Stimulated activated CD4-positive, alpha-beta T cell treated with anti-CD3 and anti-CD28 coated beads, Interleukin-2, amount 100 ng/mL, for 48 hours (primary cell): Measurements from ENCODE around the gene ALDH16A1.
"Not testable (repeated sequence)": the region's sequence is repeated elsewhere in the genome, so short reads cannot be mapped to it uniquely, and the experiment has no call there.

Experiments
- DNase-seq, 2 donors: peaks; one replicate each; pipeline ENCODE4 v3.0.0-alpha.2; 2020

The ALDH16A1 gene

GRCh38 chr19:49468746-49469447, 15.9 kb downstream of the ALDH16A1 start:
- DNase-seq = peak in 1 of 2 donors; percentile 58

GRCh38 chr19:49469828-49470614, 17.0 kb downstream of the ALDH16A1 start:
- peak; percentile 59 to 64 for DNase-seq

GRCh38 chr19:49470615-49470978, 17.6 kb downstream of the ALDH16A1 start:
- no peak for DNase-seq

DNA sequence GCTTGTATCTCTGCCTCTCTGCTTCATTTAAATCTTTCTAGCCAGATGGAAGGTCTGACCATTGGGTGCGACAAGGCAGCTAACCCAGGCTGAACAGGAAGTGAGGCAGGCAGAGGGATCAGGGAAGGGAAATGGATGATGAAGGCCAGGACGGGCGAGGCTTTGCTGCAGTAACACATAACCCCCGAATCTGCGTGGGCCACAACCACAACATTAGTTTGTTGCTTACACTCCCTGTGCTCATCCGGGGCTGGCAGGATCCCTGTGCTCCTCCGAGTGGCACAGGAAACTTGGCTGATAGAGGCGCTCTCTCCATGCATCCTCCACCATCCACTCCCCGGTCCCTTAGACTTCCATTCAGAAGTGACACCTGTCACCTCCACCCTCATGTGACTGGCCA, 19.9 kb downstream of the ALDH16A1 start:
- DNase-seq = no peak

GRCh38 chr19:49473501-49473867, 20.5 kb downstream of the ALDH16A1 start:
- not testable (repeated sequence) for DNase-seq

DNA sequence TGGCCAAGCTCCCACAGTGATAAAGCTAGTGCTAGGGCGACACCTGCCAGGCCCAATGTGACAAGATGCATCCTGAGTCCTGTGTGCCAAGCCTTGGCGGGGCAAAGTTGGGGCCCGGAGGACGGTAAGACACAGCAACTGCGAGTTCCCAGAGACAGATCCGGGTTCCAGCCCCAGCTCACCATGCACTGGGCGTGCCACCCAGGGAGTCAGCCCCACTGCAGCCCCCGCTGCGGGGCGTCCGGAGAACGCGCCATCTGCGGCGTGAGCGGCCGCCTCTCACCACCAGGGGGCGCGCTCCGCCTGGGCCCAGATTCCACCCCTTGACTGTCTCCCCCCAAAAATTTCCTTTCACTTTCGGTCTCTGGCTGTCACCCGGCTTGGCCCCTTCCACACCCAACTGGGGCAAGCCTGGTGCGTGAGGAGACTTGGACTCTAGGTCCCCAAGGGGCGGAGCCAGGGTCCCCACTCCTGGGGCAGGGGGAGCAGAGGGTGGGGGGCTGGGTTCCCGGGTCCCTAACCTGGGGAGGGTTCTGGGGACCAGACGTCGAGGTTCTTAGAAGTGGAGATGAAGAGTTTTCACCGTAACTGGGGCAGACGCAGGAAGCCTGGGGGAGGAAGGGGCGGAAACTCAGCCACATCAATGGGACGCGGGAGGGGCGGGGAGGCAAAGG, 21.0 kb downstream of the ALDH16A1 start, which contains the start of gene FLT3LG:
TSS of gene FLT3LG (plus strand) at position 348 of the 674 bp plus-strand sequence. CDS start 425 bp downstream, outside the sequence.
- peak; percentile 86 to 91 for DNase-seq

GRCh38 chr19:49474542-49474924, 21.5 kb downstream of the ALDH16A1 start:
- DNase-seq = no peak

DNA sequence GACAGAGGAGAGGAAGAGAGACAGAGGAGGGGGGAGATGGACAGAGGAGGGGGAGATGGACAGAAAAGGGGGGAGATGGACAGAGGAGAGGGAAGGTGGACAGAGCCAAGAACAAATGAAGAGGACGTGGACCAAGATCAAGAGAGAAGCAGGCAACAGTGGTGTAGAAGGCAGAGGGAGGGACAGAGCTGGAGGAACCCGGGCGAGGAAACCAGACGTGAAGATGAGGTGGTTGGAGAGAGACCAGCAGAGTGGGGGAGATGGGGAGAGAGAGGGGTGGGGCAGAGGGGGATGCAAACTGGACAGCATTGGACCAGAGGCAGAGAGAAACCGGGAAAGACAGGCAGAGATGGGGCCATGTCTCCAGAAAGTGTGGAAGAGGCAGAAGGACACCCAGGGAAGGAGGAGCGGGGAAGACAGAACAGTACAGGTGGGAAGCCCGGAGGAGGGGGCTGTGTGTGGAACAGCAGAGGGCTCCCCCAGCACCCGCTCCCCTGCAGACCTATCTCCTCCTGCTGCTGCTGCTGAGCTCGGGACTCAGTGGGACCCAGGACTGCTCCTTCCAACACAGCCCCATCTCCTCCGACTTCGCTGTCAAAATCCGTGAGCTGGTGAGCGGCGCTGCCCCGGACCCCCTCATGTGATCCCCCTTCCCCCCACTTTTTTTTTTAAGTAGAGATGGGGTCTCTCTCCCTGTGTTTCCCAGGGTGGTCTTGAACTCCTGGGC, 22.3 kb downstream of the ALDH16A1 start:
- no peak for DNase-seq

DNA sequence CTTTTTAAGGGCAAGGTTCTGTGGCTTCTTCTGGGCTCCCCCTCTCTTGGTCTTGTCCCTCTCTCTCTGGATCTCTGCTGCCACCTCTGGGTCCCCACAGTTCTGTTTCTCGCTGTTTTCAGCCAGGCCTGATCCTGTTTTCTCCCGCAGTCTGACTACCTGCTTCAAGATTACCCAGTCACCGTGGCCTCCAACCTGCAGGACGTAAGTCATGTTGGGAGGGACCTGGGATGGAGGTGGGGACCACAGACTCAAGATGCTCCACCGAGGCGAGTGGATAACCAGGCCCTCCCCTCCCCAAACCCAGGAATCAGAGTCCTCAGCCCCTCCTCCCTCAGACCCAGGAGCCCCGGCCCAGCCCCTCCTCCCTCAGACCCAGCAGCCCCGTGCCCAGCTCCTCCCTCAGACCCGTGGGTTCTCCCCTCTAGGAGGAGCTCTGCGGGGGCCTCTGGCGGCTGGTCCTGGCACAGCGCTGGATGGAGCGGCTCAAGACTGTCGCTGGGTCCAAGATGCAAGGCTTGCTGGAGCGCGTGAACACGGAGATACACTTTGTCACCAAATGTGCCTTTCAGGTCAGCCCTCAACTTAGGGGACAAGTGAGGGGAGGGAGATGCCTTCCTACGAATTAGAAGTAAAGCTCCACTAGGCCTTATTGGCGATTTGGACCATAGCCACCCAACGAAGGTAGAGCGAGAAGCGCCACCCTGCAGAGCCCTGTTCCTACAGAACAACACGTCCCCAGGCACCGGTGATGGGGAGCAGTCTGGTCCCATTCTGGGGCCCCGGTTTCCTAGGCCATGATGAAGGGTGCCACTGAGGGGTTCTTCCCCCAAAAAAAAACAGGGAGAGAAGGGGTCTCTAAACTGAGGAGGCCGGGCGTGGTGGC, 23.2 kb downstream of the ALDH16A1 start:
- DNase-seq = peak; percentile 71 to 75

DNA sequence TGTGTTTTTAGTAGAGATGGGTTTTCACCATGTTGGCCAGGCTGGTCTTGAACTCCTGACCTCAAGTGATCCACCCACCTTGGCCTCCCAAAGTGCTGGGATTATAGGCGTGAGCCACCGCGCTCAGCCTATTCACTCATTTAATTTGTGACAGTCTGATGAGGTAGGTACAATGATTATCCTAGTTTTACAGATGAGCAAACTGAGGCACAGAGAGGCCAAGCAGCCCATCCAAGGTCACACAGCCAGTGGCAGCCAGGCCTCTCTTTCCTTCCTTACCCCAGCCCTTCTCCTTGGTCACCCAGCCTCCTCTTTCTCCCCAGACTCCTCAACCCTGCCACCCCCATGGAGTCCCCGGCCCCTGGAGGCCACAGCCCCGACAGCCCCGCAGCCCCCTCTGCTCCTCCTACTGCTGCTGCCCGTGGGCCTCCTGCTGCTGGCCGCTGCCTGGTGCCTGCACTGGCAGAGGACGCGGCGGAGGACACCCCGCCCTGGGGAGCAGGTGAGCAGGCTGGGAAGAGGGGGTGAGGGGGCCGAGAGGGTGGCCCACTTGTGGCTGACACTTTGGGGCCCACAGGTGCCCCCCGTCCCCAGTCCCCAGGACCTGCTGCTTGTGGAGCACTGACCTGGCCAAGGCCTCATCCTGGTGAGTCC, 27.1 kb downstream of the ALDH16A1 start:
- no peak for DNase-seq

GRCh38 chr19:49481020-49481683, 28.1 kb downstream of the ALDH16A1 start:
- DNase-seq = no peak

GRCh38 chr19:49486232-49486631, 33.2 kb downstream of the ALDH16A1 start:
- no peak for DNase-seq

DNA sequence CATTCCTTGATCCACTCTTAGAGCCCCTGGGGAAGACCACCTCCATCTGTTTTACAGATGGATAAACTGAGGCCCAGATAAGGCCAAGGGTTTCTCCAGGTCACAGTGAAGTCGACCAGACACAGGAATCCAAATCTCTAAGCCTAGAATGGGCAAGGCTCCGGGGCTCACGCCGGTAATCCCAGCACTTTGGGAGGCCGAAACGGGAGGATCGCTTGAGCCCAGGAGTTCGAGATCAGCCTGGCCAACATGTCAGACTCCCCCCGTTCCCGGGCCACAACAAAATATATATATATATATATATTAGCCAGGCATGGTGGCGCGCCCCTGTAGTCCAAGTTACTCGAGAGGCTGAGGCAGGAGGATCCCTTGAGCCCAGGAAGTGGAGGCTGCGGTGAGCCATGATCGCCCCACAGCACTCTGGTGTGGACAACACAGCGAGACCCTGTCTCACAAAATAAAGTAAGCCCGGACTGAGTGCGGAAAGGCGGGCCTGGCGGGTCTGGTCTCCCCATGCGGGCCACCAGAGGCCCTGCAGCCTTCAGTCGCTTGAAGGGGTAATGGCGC, 33.8 kb downstream of the ALDH16A1 start:
- DNase-seq = no peak

GRCh38 chr19:49487277-49488045, 34.4 kb downstream of the ALDH16A1 start, which contains the start of gene RPL13A:
Gene RPL13A (plus strand): TSS chr19:49487608. CDS start chr19:49487630, 22 bp downstream.
- DNase-seq = peak; percentile 100

- no peak for DNase-seq
These were observed 35.2 kb downstream of the ALDH16A1 start for GRCh38 chr19:49488046-49488862.

GRCh38 chr19:49488863-49489537, 36.0 kb downstream of the ALDH16A1 start:
- DNase-seq = no peak

GRCh38 chr19:49489601-49490167, 36.7 kb downstream of the ALDH16A1 start:
- no peak for DNase-seq
